CD4-positive, alpha-beta T cell treated with Interleukin-17A for 4 hours (primary cell): ENCODE data around the gene SLC39A11.
"Not testable (repeated sequence)": the region's sequence is repeated elsewhere in the genome, so short reads cannot be mapped to it uniquely, and the experiment has no call there.

Experiments
- DNase-seq: peaks from one replicate; pipeline ENCODE4 v3.0.0-alpha.2; 2020; ENCODE audit warnings: mixed read lengths

The SLC39A11 gene

DNA sequence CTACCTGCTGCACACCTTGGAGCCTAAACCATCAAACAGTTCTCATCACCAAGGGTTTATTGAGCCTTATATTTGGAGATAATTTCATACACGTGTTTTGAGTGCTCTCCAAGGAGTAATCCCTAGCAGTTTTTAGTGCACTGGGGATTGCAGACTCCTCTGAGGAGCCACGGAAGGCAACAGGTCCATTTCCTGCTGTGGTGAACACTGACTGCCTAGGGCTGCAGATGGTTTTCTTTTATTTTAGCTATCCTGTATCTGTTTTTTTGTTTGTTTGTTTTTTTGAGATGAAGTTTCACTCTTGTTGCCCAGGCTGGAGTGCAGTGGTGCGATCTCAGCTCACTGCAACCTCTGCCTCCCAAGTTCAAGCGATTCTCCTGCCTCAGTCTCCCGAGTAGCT lies 93.0 kb downstream of the SLC39A11 start:
- DNase-seq: not testable (repeated sequence)

DNA sequence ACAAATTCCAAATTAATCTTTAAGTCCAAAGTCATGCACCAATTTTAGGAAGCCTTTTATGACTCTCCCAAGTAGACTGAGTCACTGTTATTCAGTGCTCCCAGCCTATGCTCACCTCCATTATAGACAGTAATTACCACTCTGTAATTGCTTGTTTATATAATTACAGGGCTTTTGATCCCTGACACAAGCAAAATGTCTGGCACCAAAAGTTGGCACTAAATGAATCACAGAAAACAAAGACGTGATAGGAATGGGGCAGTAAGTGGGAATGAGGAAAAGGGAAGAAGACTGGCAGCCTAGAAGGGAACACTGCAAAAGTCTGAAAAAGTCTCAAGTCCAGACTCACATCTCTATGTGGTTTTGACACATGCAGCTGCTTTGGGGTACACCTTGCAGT lies 94.1 kb downstream of the SLC39A11 start:
- no peak for DNase-seq

DNA sequence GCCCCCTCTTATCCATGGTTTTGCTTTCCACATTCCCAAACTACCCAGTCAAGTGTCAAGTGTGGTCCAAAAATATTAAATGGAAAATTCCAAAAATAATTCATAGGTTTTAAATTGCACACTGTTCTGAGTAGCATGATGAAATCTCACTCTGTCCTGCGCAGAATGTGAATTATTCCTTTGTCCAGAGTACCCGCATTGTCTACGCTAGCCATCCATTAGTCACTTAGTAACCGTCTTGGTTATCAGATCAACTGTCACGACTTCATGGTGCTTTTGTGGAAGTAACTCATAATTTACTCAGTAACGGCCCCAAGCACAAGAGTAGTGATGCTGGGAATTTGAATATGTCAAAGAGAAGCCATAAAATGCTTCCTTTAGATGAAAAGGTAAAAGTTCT lies 94.9 kb downstream of the SLC39A11 start:
- DNase-seq: no peak

DNA sequence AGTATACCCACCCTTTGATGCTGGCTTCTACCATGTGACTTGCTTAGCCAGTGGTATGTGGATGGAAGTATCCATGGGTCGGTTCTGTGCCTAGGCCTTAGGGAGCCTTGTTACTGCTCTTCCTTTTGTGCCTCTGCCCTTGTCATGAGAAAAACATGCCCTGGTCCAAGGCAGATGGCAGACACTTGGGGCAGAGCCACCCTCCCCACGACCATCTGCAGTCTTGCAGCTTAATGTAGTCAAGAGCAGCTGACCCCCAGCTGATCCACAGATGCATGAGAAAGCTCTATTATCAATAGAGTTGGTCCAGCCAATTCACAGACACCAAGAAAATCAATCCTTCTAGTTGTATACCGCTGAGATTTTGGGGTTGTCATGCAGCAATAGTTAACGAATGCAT lies 95.7 kb downstream of the SLC39A11 start:
- DNase-seq: no peak

DNA sequence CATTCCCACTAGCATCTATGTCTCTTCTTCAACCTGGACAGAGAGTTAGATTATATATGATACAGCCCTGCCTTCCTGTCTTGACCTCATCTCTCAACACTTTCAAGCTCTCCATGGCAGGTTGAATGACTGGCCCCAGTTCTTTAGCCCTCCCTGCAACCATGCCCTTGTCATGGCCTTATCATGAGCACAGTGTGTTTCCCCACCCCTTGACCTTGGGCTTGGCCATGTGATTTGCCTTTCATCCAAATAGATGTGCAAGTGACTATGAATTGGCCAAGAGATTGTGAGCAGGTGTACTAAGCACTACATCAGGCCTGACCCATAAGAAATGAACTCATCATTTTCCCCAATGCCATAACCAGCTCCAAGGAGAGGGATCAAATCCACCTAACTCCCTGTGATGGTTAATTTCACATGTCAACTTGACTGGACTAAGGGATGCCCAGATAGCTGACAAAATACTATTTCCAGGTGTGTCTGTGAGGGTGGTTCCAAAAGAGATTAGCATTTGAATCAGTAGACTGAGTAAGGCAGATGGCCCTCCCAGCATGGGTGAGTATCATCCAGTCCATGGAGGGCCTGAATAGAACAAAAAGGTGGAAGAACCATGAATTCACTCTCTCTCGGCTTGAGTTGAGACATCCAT lies 97.4 kb downstream of the SLC39A11 start:
- DNase-seq: no peak

DNA sequence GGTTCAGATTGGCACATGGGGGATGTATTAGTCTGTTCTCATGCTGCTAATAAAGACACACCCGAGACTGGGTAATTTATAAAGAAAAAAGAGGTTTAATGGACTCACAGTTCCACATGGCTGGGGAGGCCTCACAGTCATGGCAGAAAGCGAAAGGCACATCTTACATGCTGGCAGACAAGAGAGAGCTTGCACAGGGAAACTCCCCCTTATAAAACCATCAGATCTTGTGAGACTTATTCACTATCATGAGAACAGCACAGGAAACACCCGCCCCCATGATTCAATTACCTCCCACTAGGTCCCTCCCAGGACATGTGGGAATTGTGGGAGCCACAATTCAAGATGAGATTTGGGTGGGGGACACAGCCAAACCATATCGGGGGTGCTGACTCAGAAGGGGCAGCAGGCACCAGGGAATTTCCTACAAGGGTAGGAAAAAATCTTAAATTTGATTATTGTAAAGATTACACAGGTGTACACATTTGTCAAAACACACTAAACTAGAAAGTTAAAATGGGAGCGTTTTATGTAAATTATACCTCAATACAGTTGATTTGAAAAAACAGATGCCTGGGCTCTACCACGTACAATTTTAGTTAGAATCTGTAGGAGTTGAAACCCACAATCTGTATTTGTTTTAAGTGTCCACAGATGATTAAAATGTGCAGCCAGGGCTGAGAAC lies 99.6 kb downstream of the SLC39A11 start:
- DNase-seq: not testable (repeated sequence)

DNA sequence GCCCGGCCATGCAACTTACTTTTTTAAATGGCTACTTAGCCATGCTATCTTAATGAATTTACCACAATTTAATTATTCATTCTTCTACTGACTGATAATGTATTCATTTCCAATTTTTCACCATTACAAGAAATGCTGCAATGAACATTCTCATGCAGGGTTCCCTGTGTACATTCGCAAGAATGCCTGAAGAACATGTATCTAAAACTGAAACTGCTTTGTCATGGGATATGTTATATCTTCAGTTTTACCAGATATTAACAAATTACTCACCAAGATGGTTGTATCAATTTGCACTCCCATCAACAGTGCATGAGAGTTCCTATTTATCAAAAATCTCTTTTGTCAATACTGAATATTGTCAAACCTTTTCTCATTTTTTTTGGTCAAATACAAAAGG lies 100.8 kb downstream of the SLC39A11 start:
- DNase-seq: no peak

DNA sequence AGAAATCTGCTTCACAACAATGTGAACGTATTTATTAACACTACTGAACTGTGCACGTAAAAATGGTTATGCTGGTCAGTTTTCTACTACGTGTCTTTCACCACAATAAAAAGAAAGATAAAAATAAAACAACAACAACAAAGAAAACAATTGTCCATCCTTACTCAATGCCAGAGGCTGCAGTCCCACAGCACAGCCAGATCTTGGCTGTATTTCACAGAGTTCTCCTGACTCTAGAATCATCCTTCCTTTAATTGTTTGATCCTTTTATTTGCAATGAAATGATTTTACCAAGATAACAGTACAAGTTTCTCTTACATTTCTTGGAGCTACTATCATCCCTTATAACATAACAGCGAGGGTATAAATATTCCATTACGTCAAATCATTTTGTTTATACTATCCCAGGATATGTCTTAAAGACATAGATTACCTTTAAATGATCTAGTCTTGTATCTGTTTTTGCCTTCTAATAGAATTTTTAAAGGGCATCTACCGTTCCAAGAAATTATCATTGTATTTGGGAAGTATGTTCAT lies 103.3 kb downstream of the SLC39A11 start:
- DNase-seq: no peak

DNA sequence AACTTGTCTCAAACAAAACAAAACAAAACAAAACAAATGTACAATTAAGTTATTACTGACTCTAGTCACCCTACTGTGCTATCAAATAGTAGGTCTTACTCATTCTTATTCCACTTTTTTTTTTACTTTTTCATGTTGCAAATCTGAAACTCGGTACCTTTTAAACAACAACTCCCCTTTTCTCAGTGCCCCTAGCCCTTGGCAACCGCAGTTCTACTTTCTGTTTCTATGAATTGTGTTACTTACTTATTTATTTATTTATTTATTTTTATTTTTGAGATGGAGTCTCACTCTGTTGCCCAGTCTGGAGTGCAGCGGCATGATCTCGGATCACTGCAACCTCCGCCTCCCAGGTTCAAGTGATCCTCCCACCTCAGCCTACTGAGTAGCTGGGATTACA lies 104.0 kb downstream of the SLC39A11 start:
- DNase-seq: no peak

DNA sequence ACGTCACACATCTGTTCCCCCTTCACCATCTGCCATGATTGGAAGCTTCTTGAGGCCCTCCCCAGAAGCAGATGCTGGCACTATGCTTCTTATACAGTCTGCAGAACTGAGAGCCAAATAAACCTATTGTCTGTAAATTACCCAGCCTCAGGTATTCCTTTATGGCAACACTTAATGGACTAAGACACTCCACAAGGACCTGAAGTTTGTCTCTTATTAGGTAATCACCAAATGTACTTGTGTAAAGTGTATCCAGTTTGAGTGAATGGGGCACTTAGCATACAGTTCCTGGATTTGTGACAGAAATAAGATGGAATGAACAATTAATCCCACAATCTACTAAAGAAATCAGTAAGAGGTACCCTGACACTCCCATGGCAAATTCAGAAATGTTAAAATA lies 105.3 kb downstream of the SLC39A11 start:
- DNase-seq: no peak

DNA sequence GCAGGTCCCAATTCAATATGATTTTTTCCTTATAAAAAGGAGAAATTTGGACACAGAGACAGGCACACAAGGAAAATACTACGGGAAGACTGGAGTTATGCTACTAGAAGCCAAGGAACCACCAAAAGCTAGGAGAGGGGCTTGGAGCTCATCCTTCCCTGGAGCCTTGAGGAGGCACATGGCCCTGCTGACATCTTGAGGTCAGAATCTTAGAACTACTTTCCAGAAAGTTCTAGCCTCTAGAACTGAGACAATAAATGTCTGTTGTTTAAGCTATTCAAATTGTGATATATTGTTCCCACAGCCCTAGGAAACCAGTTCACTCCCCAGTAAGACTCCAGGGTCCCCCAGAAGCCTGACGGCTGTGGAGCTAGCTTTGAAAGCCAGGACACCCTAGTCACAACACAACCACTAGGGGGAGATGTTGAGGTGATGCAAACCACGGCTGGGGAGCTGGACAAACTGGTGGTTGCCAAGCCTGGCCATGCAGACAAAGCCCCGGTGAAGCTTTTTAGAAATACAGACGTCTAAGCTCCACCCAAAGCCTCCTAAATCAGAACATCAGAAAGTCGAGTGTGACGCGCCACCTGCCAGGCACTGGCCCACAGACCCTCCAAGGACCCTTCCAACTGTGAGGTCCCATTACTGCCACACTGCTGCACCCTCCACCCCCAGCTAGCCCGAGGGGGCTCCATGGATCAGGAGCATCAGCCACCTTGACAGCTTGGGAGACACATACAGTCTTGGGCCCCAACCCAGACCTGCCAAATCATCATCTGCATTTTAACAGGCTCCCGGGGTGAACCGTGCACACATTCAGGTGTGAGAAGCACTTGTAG lies 106.4 kb downstream of the SLC39A11 start:
- peak; percentile 54 for DNase-seq

DNA sequence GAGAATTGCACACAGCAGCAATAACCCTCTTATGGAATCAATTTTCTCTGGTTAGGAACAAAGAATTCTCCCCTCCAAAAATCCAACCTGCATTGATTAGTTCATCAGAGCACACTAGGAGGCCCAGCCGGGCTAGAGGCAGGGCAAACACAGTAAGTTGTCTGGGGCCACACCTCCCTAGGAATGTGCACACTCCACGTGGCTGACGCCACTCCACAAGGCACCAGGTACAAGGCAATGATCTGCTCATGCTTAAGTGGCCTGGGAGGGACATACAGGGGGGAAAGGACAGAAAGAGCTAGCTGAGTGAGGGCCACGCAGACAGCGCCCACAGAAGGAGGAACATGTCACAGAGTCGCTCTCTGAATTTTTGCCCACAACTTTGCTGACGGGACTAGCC lies 107.6 kb downstream of the SLC39A11 start:
- no peak for DNase-seq

DNA sequence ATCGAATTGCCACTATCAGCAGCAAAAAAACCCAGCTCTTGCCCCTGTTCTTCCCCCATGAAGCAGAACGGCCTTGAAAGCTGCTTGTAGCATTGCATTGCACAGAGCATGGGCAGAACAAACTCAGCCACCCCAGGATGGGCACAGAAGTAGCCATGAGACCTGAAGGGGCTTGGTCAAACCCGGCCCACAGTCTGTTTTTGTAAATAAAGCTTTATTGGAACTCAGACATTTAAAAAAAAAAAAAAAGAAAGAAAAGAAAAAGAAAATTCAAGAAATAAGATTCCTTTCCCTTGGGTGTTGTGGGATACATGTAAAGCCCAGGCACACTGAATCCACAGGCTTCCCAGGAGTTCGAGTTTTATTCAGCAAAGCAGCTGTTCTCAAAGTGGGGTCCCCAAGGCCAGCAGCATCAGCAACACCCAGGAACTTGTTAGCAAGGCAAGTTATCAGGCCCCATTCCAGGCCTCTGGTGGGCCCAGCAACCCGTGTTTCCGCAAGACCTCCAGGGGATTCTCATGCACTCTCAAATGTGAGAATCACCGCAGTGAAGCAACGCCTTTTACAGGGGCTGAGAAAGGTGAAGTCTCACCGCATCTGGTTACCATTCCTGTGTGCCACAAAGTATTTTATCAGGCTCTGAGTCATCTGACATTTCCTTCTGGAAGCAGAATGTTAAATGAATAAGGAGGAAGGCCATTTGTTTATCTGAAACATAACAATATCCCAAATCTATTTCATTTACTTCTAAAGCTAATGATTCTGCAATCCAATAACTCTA lies 108.2 kb downstream of the SLC39A11 start:
- DNase-seq: no peak

DNA sequence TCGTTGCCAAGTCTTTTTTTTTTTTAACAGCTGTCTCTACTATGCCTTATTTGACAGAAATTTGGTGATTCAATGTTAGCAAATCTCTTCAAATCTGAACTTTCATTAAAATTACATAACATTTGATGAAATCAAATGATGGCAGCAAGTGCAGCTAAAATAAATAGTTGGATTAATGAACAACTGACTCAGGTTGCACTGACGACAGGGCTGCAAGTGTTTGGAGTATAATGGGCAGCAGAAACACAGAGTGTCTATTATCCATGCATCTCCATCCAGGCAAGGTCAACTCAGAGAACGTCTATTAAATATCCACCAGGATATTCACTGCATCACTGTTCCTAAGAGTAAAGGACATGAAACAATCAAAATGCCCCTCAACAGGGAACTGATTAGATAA lies 109.8 kb downstream of the SLC39A11 start:
- no peak for DNase-seq

DNA sequence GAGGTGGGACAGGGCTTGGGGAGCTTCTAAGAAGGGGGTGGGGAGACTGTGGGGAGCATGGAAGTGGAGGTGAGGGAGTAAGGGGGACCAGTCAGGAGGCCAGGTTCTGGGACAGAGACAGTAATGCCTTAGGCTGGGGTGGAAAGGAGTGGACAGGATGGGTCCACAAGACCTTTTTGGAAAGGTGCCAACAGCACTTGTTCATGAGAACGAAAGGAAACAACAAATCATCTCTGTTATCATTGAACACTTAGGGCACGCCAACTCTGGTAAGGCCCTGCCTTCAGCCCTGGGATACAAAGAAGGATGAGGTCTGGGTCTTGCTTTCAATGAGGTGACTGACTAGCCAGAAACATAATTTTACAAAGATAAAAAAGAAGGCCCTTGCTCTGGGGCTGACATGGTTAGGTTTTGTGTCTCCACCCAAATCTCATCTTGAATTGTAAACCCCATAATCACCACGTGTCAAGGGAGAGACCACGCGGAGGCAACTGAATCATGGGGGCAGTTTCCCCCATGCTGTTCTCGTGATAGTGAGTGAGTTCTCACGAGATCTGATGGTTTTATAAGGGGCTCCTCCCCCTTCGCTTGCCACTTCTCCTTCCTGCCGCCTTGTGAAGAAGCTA lies 113.8 kb downstream of the SLC39A11 start:
- no peak for DNase-seq

DNA sequence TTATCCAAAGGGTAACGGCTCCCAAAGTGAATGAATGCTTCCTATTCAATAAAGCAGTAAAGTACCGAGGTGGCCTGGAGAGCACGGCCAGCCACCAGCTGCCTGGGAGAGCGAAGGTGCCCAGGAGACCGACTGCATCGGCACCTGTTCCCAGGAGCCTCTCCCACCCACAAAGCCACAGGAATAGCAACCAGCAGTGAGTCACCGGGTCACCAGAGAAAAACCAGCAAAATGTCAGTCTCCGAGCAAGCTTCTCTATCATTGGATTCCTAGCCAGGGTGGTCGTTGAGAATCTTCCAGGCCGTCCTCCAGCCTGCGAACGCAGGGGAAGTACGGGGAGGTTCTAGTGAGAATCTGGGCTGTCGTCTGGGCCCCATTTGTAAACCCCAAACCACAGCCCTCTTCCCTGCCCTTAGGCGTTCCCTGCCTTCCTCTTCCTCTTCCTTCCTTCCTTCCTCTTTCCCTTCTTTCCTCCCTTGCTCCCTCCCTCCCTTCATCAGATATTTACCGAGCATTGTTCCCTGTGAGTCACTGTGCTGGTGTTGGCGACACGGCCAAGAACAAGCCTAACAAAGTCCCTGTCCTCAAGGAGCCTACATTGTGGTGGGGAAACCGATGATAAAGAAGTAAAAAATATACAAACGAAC lies 114.6 kb downstream of the SLC39A11 start:
- DNase-seq: no peak

DNA sequence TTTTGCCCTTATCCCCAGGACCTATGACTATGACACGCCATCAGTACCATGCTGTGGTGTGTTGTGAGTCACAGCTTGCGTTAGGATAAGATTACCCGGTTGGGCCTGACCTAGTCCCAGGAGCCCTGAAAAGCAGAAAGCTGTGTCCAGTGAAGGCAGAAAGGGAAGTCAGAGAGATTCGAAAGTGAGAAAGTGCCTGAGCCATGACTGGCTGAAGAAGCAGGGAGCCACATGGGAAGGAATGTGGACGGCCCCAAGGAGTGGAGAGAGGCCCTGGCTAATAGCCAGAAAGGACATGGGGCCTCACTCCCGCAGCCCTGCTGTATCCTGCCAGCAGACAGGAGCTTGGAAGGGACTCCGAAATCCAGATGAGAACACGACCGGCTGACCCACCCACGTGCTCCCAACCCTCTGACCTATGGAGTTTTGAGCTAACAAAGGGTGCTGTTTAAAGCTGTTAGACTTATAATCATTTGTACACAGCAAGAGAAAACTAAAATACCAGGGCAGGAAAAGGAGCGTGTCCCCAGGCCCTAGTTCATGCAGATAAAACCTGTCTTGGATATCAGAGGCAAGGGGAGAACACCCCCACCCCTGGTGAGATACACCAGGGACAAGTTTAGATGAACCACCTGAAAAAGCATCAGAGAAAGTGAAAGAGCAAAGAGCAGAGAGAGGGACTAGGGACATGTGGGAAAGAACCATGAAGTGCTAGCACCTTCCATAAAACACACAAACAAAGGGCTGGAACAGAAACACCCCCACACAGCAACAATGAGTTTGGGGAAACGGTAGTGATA lies 115.3 kb downstream of the SLC39A11 start:
- no peak for DNase-seq

DNA sequence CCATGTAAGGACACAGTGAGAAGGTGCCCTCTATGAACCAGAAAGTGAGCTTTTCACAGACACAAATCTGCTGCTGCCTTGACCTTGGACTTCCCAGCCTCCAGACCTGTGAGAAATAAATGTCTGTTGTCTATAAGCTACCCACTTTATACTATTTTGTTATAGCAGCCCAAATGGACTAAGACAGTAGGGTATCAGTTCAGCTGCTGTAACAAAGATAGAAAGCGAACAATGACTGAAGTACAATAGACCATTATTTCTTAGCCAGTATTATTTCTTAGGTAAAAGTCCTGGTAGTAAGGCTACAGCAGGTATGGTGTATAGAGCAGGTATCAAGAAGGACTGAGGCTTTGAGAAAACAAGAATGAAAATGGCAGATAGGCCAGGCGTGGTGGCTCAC lies 117.0 kb downstream of the SLC39A11 start:
- no peak for DNase-seq

DNA sequence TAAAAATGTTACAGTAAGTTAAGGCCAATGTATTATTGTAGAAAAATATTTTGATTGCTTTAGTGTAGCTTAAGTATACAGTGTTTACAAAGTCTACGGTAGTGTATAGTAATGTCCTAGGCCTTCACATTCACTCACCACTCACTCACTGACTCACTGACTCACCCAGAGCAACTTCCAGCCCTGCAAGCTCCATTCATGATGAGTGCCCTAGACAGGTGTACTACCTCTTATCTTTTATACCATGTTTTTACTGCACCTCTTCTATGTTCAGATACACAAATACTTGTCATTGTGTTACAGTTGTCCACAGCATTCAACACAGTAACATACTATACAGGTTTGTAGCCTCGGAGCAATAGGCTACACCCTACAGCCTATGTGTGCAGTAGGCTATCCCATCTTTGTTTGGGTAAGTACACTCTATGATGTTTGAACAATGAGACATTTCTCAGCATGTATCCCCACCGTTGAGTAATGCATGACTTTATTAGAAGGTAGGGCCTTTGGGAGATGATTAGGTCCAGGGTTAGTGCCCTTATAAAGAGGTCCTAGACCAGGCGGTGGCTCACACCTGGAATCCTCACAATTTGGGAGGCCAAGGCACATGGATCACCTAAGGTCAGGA lies 117.8 kb downstream of the SLC39A11 start:
- DNase-seq: no peak

DNA sequence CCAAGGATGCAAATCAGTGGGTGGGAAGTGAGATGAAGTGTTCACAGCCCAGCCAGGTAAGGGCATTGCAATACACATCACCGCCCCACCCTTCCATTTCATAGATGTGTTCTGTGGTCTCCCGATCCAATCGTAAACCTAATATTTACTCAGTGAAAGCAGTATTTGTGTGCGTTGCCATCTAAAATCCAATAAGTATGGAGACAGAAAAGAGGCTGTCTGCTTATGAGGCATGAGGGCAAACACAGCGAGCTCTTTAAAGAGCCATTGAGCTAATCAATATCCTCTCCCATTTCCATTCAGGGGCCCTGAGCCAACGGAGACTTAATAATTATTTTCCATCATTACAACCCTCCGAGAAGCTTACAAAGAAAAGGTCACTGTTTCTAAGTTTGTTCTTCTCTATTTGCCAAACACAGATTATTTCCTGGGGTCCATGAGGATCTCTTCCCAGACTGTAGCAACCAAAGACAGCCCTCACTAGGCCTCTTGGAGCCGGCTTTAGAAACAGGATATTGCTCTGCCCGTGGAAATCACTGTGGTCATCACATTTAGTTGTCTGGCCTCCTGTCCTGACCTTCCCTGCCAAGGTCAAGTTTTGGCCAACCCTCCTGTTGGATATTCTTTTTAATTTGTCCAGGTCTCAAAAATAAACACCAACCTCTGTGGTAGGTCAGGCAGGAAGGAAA lies 120.1 kb downstream of the SLC39A11 start:
- no peak for DNase-seq
